H9 (cell line): Measurements from ENCODE around the gene MICU1. TPM values are rescaled to one million over a fixed set of nuclear protein-coding genes. Genes with fewer than 3 reads are reported as not detected.

Source experiments
- DNase-seq: peaks from one replicate; pipeline ENCODE4 v3.0.0-alpha.2; 2017
- H2AFZ ChIP-seq: one replicate; pipeline ENCODE4 v1.6.1; 2013; ENCODE audit warnings: mild to moderate bottlenecking, low read length, control low read depth, moderate library complexity
- H2AK5ac ChIP-seq: 2 replicates; pipeline ENCODE4 v1.6.1; 2013; ENCODE audit warnings: low read length, control low read depth, mixed read lengths; ENCODE audit not compliant: insufficient read length
- H2BK120ac ChIP-seq: one replicate; pipeline ENCODE4 v1.6.1; 2013; ENCODE audit warnings: low read depth, mild to moderate bottlenecking, low read length, control low read depth, inconsistent platforms; ENCODE audit not compliant: poor library complexity, severe bottlenecking
- H2BK12ac ChIP-seq: 2 replicates; pipeline ENCODE4 v1.6.1; 2013; ENCODE audit warnings: low read length, control low read depth, mixed read lengths, low read depth; ENCODE audit not compliant: insufficient read length
- H2BK15ac ChIP-seq: 2 replicates; pipeline ENCODE4 v1.6.1; 2013; ENCODE audit warnings: low read depth, low read length, control low read depth
- H2BK20ac ChIP-seq: one replicate; pipeline ENCODE4 v1.6.1; 2013; ENCODE audit warnings: low read depth, mild to moderate bottlenecking, low read length, control low read depth, inconsistent platforms; ENCODE audit not compliant: poor library complexity, severe bottlenecking
- H2BK5ac ChIP-seq: 2 replicates; pipeline ENCODE4 v1.6.1; 2013; ENCODE audit warnings: low read length, control low read depth, mixed read lengths; ENCODE audit not compliant: insufficient read length
- H3K14ac ChIP-seq: 2 replicates; pipeline ENCODE4 v1.6.1; 2013; ENCODE audit warnings: low read length, control low read depth; ENCODE audit not compliant: insufficient read depth
- H3K18ac ChIP-seq: 2 replicates; pipeline ENCODE4 v1.6.1; 2013; ENCODE audit warnings: low read depth, mild to moderate bottlenecking, mixed read lengths, low read length, control low read depth; ENCODE audit not compliant: insufficient read length
- H3K23ac ChIP-seq: 2 replicates; pipeline ENCODE4 v1.6.1; 2013; ENCODE audit warnings: low read length, control low read depth, mixed read lengths, low read depth; ENCODE audit not compliant: insufficient read length
- H3K23me2 ChIP-seq: 2 replicates; pipeline ENCODE4 v1.6.1; 2013; ENCODE audit warnings: low read depth, mild to moderate bottlenecking, mixed read lengths, low read length, control low read depth; ENCODE audit not compliant: insufficient read length, poor library complexity, severe bottlenecking
- H3K27ac ChIP-seq: 2 replicates; pipeline ENCODE4 v1.5.1; 2013; ENCODE audit warnings: low read length, control low read depth, mixed read lengths, low read depth; ENCODE audit not compliant: insufficient read length
- H3K27me3 ChIP-seq: 2 replicates; pipeline ENCODE4 v1.6.1; 2013; ENCODE audit warnings: low read length, control low read depth, inconsistent platforms; ENCODE audit not compliant: insufficient read depth
- H3K4ac ChIP-seq: 2 replicates; pipeline ENCODE4 v1.6.1; 2013; ENCODE audit warnings: low read depth, mild to moderate bottlenecking, control low read depth, inconsistent platforms, low read length, moderate library complexity
- H3K4me1 ChIP-seq: 2 replicates; pipeline ENCODE4 v1.6.1; 2013; ENCODE audit warnings: low read length, control low read depth, inconsistent platforms; ENCODE audit not compliant: insufficient read depth
- H3K4me2 ChIP-seq: 2 replicates; pipeline ENCODE4 v1.6.1; 2013; ENCODE audit warnings: low read length, control low read depth, mixed read lengths; ENCODE audit not compliant: insufficient read length, insufficient read depth
- H3K56ac ChIP-seq: 2 replicates; pipeline ENCODE4 v1.6.1; 2013; ENCODE audit warnings: low read depth, mild to moderate bottlenecking, mixed read lengths, low read length, control low read depth; ENCODE audit not compliant: insufficient read length
- H3K79me1 ChIP-seq: 2 replicates; pipeline ENCODE4 v1.6.1; 2013; ENCODE audit warnings: low read depth, mild to moderate bottlenecking, moderate library complexity, low read length, control low read depth, inconsistent platforms; ENCODE audit not compliant: insufficient read depth, poor library complexity, severe bottlenecking
- H3K79me2 ChIP-seq: 2 replicates; pipeline ENCODE4 v1.6.1; 2013; ENCODE audit warnings: low read length, control low read depth, inconsistent platforms; ENCODE audit not compliant: insufficient read depth
- H3K9ac ChIP-seq: 2 replicates; pipeline ENCODE4 v1.6.1; 2013; ENCODE audit warnings: low read length, control low read depth, mixed read lengths; ENCODE audit not compliant: insufficient read length; ENCODE audit errors: extremely low read depth
- H3K9me3 ChIP-seq: one replicate; pipeline ENCODE4 v1.6.1; 2013; ENCODE audit warnings: low read depth, low read length, inconsistent platforms; ENCODE audit not compliant: control insufficient read depth
- H3T11ph ChIP-seq: one replicate; pipeline ENCODE4 v1.6.1; 2013; ENCODE audit warnings: mild to moderate bottlenecking, low read length, control low read depth, inconsistent platforms
- H4K20me1 ChIP-seq: one replicate; pipeline ENCODE4 v1.6.1; 2013; ENCODE audit not compliant: control insufficient read depth, insufficient read length, insufficient read depth
- H4K5ac ChIP-seq: 2 replicates; pipeline ENCODE4 v1.6.1; 2013; ENCODE audit warnings: low read depth, mild to moderate bottlenecking, mixed read lengths, low read length, control low read depth; ENCODE audit not compliant: insufficient read length
- H4K8ac ChIP-seq: replicated peaks from 2 replicates; pipeline ENCODE4 v1.6.1; 2013; ENCODE audit warnings: low read length, control low read depth, mixed read lengths, low read depth; ENCODE audit not compliant: insufficient read length
- H4K91ac ChIP-seq: 2 replicates; pipeline ENCODE4 v1.6.1; 2013; ENCODE audit warnings: low read depth, mild to moderate bottlenecking, moderate library complexity, mixed read lengths, low read length, control low read depth; ENCODE audit not compliant: insufficient read length
- H3K27ac Mint-ChIP-seq, 3 experiments: 2 replicates in 2 of 3; 3 replicates in 1 of 3; pipeline ENCODE4 v1.8.0; 2020 to 2021; ENCODE audit warnings: mixed read lengths in 3 of 3, mild to moderate bottlenecking in 1 of 3, moderate library complexity in 1 of 3
- H3K27me3 Mint-ChIP-seq: 2 replicates; pipeline ENCODE4 v1.8.0; 2021; ENCODE audit warnings: low read depth, mild to moderate bottlenecking, moderate library complexity, mixed read lengths
- H3K36me3 Mint-ChIP-seq, 3 experiments: 2 replicates in 2 of 3; 3 replicates in 1 of 3; pipeline ENCODE4 v1.8.0; 2020 to 2021; ENCODE audit warnings: low read depth in 3 of 3, mixed read lengths in 3 of 3; ENCODE audit not compliant: insufficient read depth in 1 of 3
- H3K4me1 Mint-ChIP-seq, 2 experiments: 2 replicates each; pipeline ENCODE4 v1.8.0; 2020; ENCODE audit warnings: mixed read lengths in 2 of 2
- H3K4me3 Mint-ChIP-seq, 2 experiments: 2 replicates in 1 of 2; 3 replicates in 1 of 2; pipeline ENCODE4 v1.8.0; 2020 to 2021; ENCODE audit warnings: mild to moderate bottlenecking in 2 of 2, mixed read lengths in 2 of 2, moderate library complexity in 1 of 2
- H3K9me3 Mint-ChIP-seq, 2 experiments: 2 replicates in 1 of 2; 3 replicates in 1 of 2; pipeline ENCODE4 v1.8.0; 2020; ENCODE audit warnings: mild to moderate bottlenecking in 2 of 2, mixed read lengths in 2 of 2, moderate library complexity in 1 of 2
- CTCF ChIP-seq: fragments of 200-600 bp; sonication (generic); conservative IDR thresholded peaks from 3 replicates; pipeline ENCODE4 v1.8.0; 2021; ENCODE audit warnings: antibody characterized with exemption, mild to moderate bottlenecking
- WGBS: extraction: QIAGEN DNeasy Blood & Tissue Kit; methylation state at CpG from one replicate; pipeline ENCODE4 v1.1.7; 2013; ENCODE audit warnings: missing lambda C conversion rate, low lambda C conversion rate, mixed read lengths; ENCODE audit not compliant: insufficient read length; ENCODE audit errors: extremely low coverage; 5-methylcytosine and 5-hydroxymethylcytosine counted together
- total RNA-seq: library from RNA; stranded (reverse); gene quantifications from 2 replicates; pipeline ENCODE4 v1.2.1, GENCODE V29; 2021

The MICU1 gene
- total RNA-seq, 1 experiment from 2014 or later, result 33.2 TPM

GRCh38 chr10:72524489-72524888 lies 101.4 kb downstream of the MICU1 start:
- H2BK12ac ChIP-seq, result no peak overlapping the region
- no peak overlapping the region for H3K14ac ChIP-seq
- H3K4ac ChIP-seq, result no peak overlapping the region
- no peak overlapping the region for H3K4me2 ChIP-seq
- no peak overlapping the region for H2BK15ac ChIP-seq
- H3K27ac ChIP-seq, result no peak overlapping the region
- no peak overlapping the region for H2AK5ac ChIP-seq
- H4K8ac ChIP-seq, result no peak overlapping the region
- no peaks in the 10 kb centered on the region for H3K4me1 Mint-ChIP-seq
- no peaks in the 10 kb centered on the region for H3K36me3 Mint-ChIP-seq
- no peaks in the 10 kb centered on the region for H3K9me3 ChIP-seq
- H3K23ac ChIP-seq, result no peak overlapping the region
- H3T11ph ChIP-seq, result no peak overlapping the region
- H3K27me3 ChIP-seq, result no peaks in the 10 kb centered on the region
- TF ChIP-seq CTCF, result no peak
- H3K23me2 ChIP-seq, result no peaks in the 10 kb centered on the region
- H2BK120ac ChIP-seq, result no peak overlapping the region
- H2BK20ac ChIP-seq, result no peak overlapping the region
- no peaks in the 10 kb centered on the region for H4K20me1 ChIP-seq
- H3K4me3 Mint-ChIP-seq, result no peak overlapping the region
- no peaks in the 10 kb centered on the region for H3K79me2 ChIP-seq
- H3K9me3 Mint-ChIP-seq, result no peaks in the 10 kb centered on the region
- H3K4me1 ChIP-seq, result no peaks in the 10 kb centered on the region
- H3K27me3 Mint-ChIP-seq, result no peaks in the 10 kb centered on the region
- H4K91ac ChIP-seq, result no peak overlapping the region
- H3K79me1 ChIP-seq, result no peaks in the 10 kb centered on the region
- no peak overlapping the region for H4K5ac ChIP-seq
- no peak overlapping the region for H2AFZ ChIP-seq
- no peak overlapping the region for H3K27ac Mint-ChIP-seq
- WGBS, result no CpG with 5 or more reads among the region's 2 CpGs
- no peak overlapping the region for H3K18ac ChIP-seq
- no peak overlapping the region for H3K56ac ChIP-seq
- no peak for DNase-seq
- H3K9ac ChIP-seq, result no peak overlapping the region
- H2BK5ac ChIP-seq, result no peak overlapping the region
